SIG-M5 (cell line): ENCODE results near the gene ZNF827.

Experiments
- DNase-seq: peaks from one replicate; lab custom pipeline; 2025; lab: John Stamatoyannopoulos, UW

The ZNF827 gene

GRCh38 chr4:145796346-145796745 lies 142.3 kb downstream of the ZNF827 start:
- no peak for DNase-seq

- DNase-seq, result no peak
These were observed 143.1 kb downstream of the ZNF827 start for GRCh38 chr4:145795521-145795920.

- DNase-seq, result no peak
These were observed 146.2 kb downstream of the ZNF827 start for GRCh38 chr4:145792429-145792828.

GRCh38 chr4:145791988-145792387 lies 146.6 kb downstream of the ZNF827 start:
- no peak for DNase-seq

- DNase-seq, result no peak
These were observed 149.9 kb downstream of the ZNF827 start for GRCh38 chr4:145788755-145789154.

GRCh38 chr4:145786830-145787229 lies 151.8 kb downstream of the ZNF827 start:
- no peak for DNase-seq

GRCh38 chr4:145786261-145786660 lies 152.4 kb downstream of the ZNF827 start:
- DNase-seq, result no peak

GRCh38 chr4:145785391-145786008 lies 153.1 kb downstream of the ZNF827 start:
- no peak for DNase-seq

- no peak for DNase-seq
These were observed 154.6 kb downstream of the ZNF827 start for GRCh38 chr4:145784036-145784435.

GRCh38 chr4:145782756-145783155 lies 155.9 kb downstream of the ZNF827 start:
- no peak for DNase-seq

- DNase-seq, result no peak
These were observed 157.3 kb downstream of the ZNF827 start for GRCh38 chr4:145781351-145781750.

- no peak for DNase-seq
These were observed 159.3 kb downstream of the ZNF827 start for GRCh38 chr4:145779319-145779801.

- DNase-seq, result no peak
These were observed 162.4 kb downstream of the ZNF827 start for GRCh38 chr4:145776208-145776607.

- DNase-seq, result no peak
These were observed 163.2 kb downstream of the ZNF827 start for GRCh38 chr4:145775406-145775805.

GRCh38 chr4:145774473-145774872 lies 164.2 kb downstream of the ZNF827 start:
- no peak for DNase-seq

- no peak for DNase-seq
These were observed 164.9 kb downstream of the ZNF827 start for GRCh38 chr4:145773581-145774234.

- DNase-seq, result no peak
These were observed 166.3 kb downstream of the ZNF827 start for GRCh38 chr4:145772347-145772746.

GRCh38 chr4:145770124-145770523 lies 168.5 kb downstream of the ZNF827 start:
- DNase-seq, result no peak

GRCh38 chr4:145769450-145770037 lies 169.1 kb downstream of the ZNF827 start:
- DNase-seq, result no peak

- no peak for DNase-seq
These were observed 172.3 kb downstream of the ZNF827 start for GRCh38 chr4:145766273-145766672.

- no peak for DNase-seq
These were observed 175.2 kb downstream of the ZNF827 start for GRCh38 chr4:145763399-145763798.

GRCh38 chr4:145762719-145763118 lies 175.9 kb downstream of the ZNF827 start:
- DNase-seq, result no peak
